Mesenchymal stem cell (in vitro differentiated cells and primary cell): ENCODE results near the gene CYP3A4.
"Not testable (repeated sequence)": the region's sequence is repeated elsewhere in the genome, so short reads cannot be mapped to it uniquely, and the experiment has no call there.

Experiments
- DNase-seq: peaks from one replicate; pipeline ENCODE4 v3.0.0-alpha.2; 2013
- H2AFZ ChIP-seq: one replicate; pipeline ENCODE4 v1.6.1; 2013; ENCODE audit warnings: low read depth, mild to moderate bottlenecking, control low read depth, inconsistent platforms, low read length, moderate library complexity
- H2AK5ac ChIP-seq: 2 replicates; pipeline ENCODE4 v1.6.1; 2013; ENCODE audit warnings: low read length, moderate library complexity, mild to moderate bottlenecking, inconsistent platforms; ENCODE audit not compliant: severe bottlenecking
- H2BK120ac ChIP-seq: one replicate; pipeline ENCODE4 v1.6.1; 2013; ENCODE audit warnings: low read depth, mild to moderate bottlenecking, inconsistent platforms, low read length, moderate library complexity
- H2BK12ac ChIP-seq, 2 experiments: one replicate each; pipeline ENCODE4 v1.6.1; 2013; ENCODE audit warnings: inconsistent platforms in 2 of 2, low read length in 2 of 2, mild to moderate bottlenecking in 2 of 2, moderate library complexity in 2 of 2, control low read depth in 1 of 2
- H2BK15ac ChIP-seq: one replicate; pipeline ENCODE4 v1.6.1; 2013; ENCODE audit warnings: mild to moderate bottlenecking, low read depth, inconsistent platforms; ENCODE audit not compliant: poor library complexity, severe bottlenecking
- H2BK5ac ChIP-seq: 2 replicates; pipeline ENCODE4 v1.6.1; 2013; ENCODE audit warnings: low read depth, mild to moderate bottlenecking, low read length, control low read depth, inconsistent platforms; ENCODE audit not compliant: poor library complexity, severe bottlenecking
- H3K14ac ChIP-seq, 2 experiments: one replicate each; pipeline ENCODE4 v1.6.1; 2013; ENCODE audit warnings: inconsistent platforms in 2 of 2, low read length in 2 of 2, control low read depth in 1 of 2, mild to moderate bottlenecking in 1 of 2, moderate library complexity in 1 of 2
- H3K18ac ChIP-seq, 2 experiments: one replicate each; pipeline ENCODE4 v1.6.1; 2013; ENCODE audit warnings: inconsistent platforms in 2 of 2, low read length in 2 of 2, control low read depth in 1 of 2, low read depth in 1 of 2, mild to moderate bottlenecking in 1 of 2
- H3K23ac ChIP-seq, 2 experiments: one replicate each; pipeline ENCODE4 v1.6.1; 2013; ENCODE audit warnings: inconsistent platforms in 2 of 2, low read length in 2 of 2, mild to moderate bottlenecking in 2 of 2, moderate library complexity in 2 of 2, control low read depth in 1 of 2
- H3K27ac ChIP-seq: 2 replicates; pipeline ENCODE4 v1.5.1; 2013; ENCODE audit warnings: mild to moderate bottlenecking, moderate library complexity, low read length, control low read depth, inconsistent platforms; ENCODE audit not compliant: poor library complexity, severe bottlenecking
- H3K27me3 ChIP-seq, 2 experiments: 2 replicates each; pipeline versions ENCODE4 v1.6.1 to v1.7.0; 2013; ENCODE audit warnings: low read length in 2 of 2, mild to moderate bottlenecking in 2 of 2, moderate library complexity in 2 of 2, control low read depth in 1 of 2, inconsistent platforms in 1 of 2; ENCODE audit not compliant: control insufficient read depth in 1 of 2, insufficient read depth in 1 of 2
- H3K36me3 ChIP-seq, 2 experiments: 2 replicates each; pipeline versions ENCODE4 v1.6.1 to v1.7.0; 2013; ENCODE audit warnings: low read length in 2 of 2, control low read depth in 1 of 2, inconsistent platforms in 1 of 2, low read depth in 1 of 2, mild to moderate bottlenecking in 1 of 2; ENCODE audit not compliant: insufficient read depth in 2 of 2, control insufficient read depth in 1 of 2
- H3K4ac ChIP-seq, 2 experiments: one replicate each; pipeline ENCODE4 v1.6.1; 2013; ENCODE audit warnings: inconsistent platforms in 2 of 2, low read length in 2 of 2, mild to moderate bottlenecking in 2 of 2, moderate library complexity in 2 of 2, control low read depth in 1 of 2, low read depth in 1 of 2
- H3K4me1 ChIP-seq: 2 replicates; pipeline ENCODE4 v1.6.1; 2013; ENCODE audit warnings: low read depth, low read length, control low read depth; ENCODE audit not compliant: control insufficient read depth, insufficient read depth
- H3K4me2 ChIP-seq: 2 replicates; pipeline ENCODE4 v1.6.1; 2013; ENCODE audit warnings: low read length, mild to moderate bottlenecking, inconsistent platforms; ENCODE audit not compliant: poor library complexity, severe bottlenecking
- H3K4me3 ChIP-seq, 2 experiments: 2 replicates each; pipeline versions ENCODE4 v1.5.1 to v1.7.0; 2013; ENCODE audit warnings: low read length in 2 of 2, mild to moderate bottlenecking in 2 of 2, control low read depth in 1 of 2, low read depth in 1 of 2; ENCODE audit not compliant: insufficient read depth in 1 of 2
- H3K79me1 ChIP-seq: replicated peaks from 2 replicates; pipeline ENCODE4 v1.6.1; 2013; ENCODE audit warnings: mild to moderate bottlenecking, control low read depth, low read length, inconsistent platforms; ENCODE audit not compliant: poor library complexity, severe bottlenecking
- H3K9ac ChIP-seq: 2 replicates; pipeline ENCODE4 v1.7.0; 2013; ENCODE audit warnings: mild to moderate bottlenecking, low read length, moderate library complexity
- H3K9me3 ChIP-seq: 2 replicates; pipeline ENCODE4 v1.7.0; 2013; ENCODE audit warnings: mild to moderate bottlenecking, low read length; ENCODE audit not compliant: control insufficient read depth
- H4K8ac ChIP-seq: one replicate; pipeline ENCODE4 v1.6.1; 2013; ENCODE audit warnings: inconsistent platforms, mild to moderate bottlenecking, low read length, moderate library complexity
- H4K91ac ChIP-seq: one replicate; pipeline ENCODE4 v1.6.1; 2013; ENCODE audit warnings: mild to moderate bottlenecking, low read length, inconsistent platforms
- WGBS: methylation state at CpG from one replicate; pipeline ENCODE4 v1.1.7; 2013; ENCODE audit warnings: mixed read lengths; 5-methylcytosine and 5-hydroxymethylcytosine counted together

Gene CYP3A4

DNA sequence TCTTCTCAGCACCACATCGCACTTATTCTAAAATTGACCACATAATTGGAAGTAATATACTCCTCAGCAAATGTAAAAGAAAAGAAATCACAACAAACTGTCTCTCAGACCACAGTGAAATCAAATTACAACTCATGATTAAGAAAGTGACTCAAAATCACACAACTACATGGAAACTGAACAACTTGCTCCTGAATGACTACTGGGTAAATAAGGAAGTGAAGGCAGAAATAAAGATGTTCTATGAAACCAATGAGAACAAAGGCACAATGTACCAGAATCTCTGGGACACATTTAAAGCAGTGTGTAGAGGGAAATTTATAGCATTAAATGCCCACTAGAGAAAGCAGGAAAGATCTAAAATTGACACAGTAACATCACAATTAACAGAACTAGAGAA, 10.6 kb downstream of the CYP3A4 start:
- not testable (repeated sequence) for DNase-seq, H2AFZ ChIP-seq, H3K9ac ChIP-seq, H3K4me1 ChIP-seq, H3K4me3 ChIP-seq, H2BK120ac ChIP-seq, H3K14ac ChIP-seq, H3K18ac ChIP-seq, H3K4ac ChIP-seq, H3K36me3 ChIP-seq, H3K9me3 ChIP-seq, H2BK15ac ChIP-seq, H3K27ac ChIP-seq, H3K23ac ChIP-seq, H3K79me1 ChIP-seq, H2BK5ac ChIP-seq, H2BK12ac ChIP-seq, H4K91ac ChIP-seq, H4K8ac ChIP-seq, H3K4me2 ChIP-seq, H2AK5ac ChIP-seq
- H3K27me3 ChIP-seq, result peaks cover 0 to 26% of the 10 kb centered on the region in 2 experiments
- WGBS, result 33% methylated on average over 1 of the region's 1 CpG

DNA sequence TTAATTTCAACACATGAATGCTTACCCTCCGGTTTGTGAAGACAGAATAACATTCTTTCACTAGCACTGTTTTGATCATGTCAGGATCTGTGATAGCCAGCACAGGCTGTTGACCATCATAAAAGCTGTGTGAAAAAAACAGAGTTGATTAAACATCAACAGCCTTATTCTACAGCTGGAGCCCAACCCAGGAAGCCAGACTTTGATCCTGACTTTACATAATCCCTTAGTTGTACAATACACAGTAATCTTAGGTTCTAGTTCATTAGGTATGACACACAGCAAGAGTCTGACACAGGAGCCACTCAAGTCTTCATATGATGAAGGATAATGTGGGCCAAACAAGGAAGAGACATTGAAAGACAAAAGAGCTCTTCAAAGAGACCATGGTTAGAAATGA, 11.4 kb downstream of the CYP3A4 start:
- H3K4me1 ChIP-seq, result no peaks in the 10 kb centered on the region
- H2BK12ac ChIP-seq, result no peak overlapping the region
- no peak overlapping the region for H2BK120ac ChIP-seq
- no peak overlapping the region for H4K8ac ChIP-seq
- H3K4me2 ChIP-seq, result no peak overlapping the region
- H3K23ac ChIP-seq, result no peak overlapping the region
- DNase-seq, result no peak
- peaks cover 0 to 26% of the 10 kb centered on the region in 2 experiments for H3K27me3 ChIP-seq
- no peak overlapping the region for H3K4me3 ChIP-seq
- no peak overlapping the region for H2AK5ac ChIP-seq
- H3K27ac ChIP-seq, result no peak overlapping the region
- no peak overlapping the region for H2BK5ac ChIP-seq
- H3K9ac ChIP-seq, result no peak overlapping the region
- no peak overlapping the region for H4K91ac ChIP-seq
- no peak overlapping the region for H3K14ac ChIP-seq
- H3K18ac ChIP-seq, result no peak overlapping the region
- H3K9me3 ChIP-seq, result no peaks in the 10 kb centered on the region
- no peak overlapping the region for H3K4ac ChIP-seq
- H2BK15ac ChIP-seq, result no peak overlapping the region
- H2AFZ ChIP-seq, result no peak overlapping the region
- no peaks in the 10 kb centered on the region for H3K36me3 ChIP-seq
- WGBS, result 73% methylated on average over 1 of the region's 1 CpG
- H3K79me1 ChIP-seq, result no peaks in the 10 kb centered on the region

- H2BK12ac ChIP-seq, H4K8ac ChIP-seq, H3K9me3 ChIP-seq, H3K23ac ChIP-seq, H3K36me3 ChIP-seq, H2BK5ac ChIP-seq, H3K79me1 ChIP-seq, DNase-seq, H3K14ac ChIP-seq, H2BK15ac ChIP-seq, H3K27ac ChIP-seq, H3K9ac ChIP-seq, H2AK5ac ChIP-seq, H3K4ac ChIP-seq, H3K18ac ChIP-seq, H3K4me2 ChIP-seq, H3K4me1 ChIP-seq, H3K4me3 ChIP-seq, H2AFZ ChIP-seq, H4K91ac ChIP-seq, H2BK120ac ChIP-seq: not testable (repeated sequence)
- peaks cover 2 to 26% of the 10 kb centered on the region in 2 experiments for H3K27me3 ChIP-seq
- 70% methylated on average over 3 of the region's 3 CpGs for WGBS
Observed at GRCh38 chr7:99769494-99769893, 14.5 kb downstream of the CYP3A4 start.

DNA sequence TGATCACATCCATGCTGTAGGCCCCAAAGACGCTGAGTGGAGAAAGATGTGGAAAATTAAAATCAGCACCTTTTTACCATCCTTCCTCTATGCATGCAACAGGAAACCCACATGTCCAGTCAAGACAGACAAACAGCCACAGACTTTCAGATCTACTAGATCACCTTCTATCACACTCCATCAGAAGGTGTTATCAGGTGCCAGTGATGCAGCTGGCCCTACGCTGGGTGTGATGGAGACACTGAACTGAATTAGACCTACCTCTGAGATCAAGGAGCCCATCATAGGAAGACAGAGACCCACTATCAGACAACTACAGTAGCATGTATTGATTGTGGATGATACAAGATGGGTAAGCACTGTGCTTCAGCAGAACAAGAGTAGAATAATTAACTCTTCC, 15.5 kb downstream of the CYP3A4 start:
- DNase-seq, result no peak

More for the DNA sequence above, 15.5 kb downstream of the CYP3A4 start:
- Histone ChIP-seq H3K4ac (no peak overlapping the region), H3K27ac (no peak overlapping the region), H3K14ac (no peak overlapping the region), H3K4me3 (no peak overlapping the region), H3K23ac (no peak overlapping the region), H2AK5ac (no peak overlapping the region), H3K9ac (no peak overlapping the region), H3K4me2 (no peak overlapping the region), H4K8ac (no peak overlapping the region), H3K18ac (no peak overlapping the region), H3K9me3 (no peaks in the 10 kb centered on the region), H2BK5ac (no peak overlapping the region), H3K79me1 (no peaks in the 10 kb centered on the region), H2AFZ (no peak overlapping the region), H3K27me3 (peaks cover 4 to 26% of the 10 kb centered on the region in 2 experiments), H4K91ac (no peak overlapping the region), H2BK120ac (no peak overlapping the region), H3K36me3 (no peaks in the 10 kb centered on the region), H3K4me1 (no peaks in the 10 kb centered on the region), H2BK15ac (no peak overlapping the region), H2BK12ac (no peak overlapping the region)
- 86% methylated on average over 2 of the region's 2 CpGs for WGBS
